ENCODE data around the gene PHLPP1. TPM values are rescaled to one million over a fixed set of nuclear protein-coding genes. Genes with fewer than 3 reads are reported as not detected.

The PHLPP1 gene
- total and polyA plus RNA-seq, 9 of the 15 experiments (the other 6 are each of a cell fraction or from before 2014, with no cell fraction given) = 0.56 to 9.0 (median 4.5) TPM

GRCh38 chr18:62876828-62877227 lies 161.5 kb downstream of the PHLPP1 start:
- DNase-seq (ENCODE audit: extremely low read depth in 1 of 4, low spot score in 3 of 4) = no peak
- Histone ChIP-seq H3K27me3 (ENCODE audit: control insufficient read depth in 2 of 2, insufficient read depth in 2 of 2, low read length in 2 of 2) (no peaks in the 10 kb centered on the region), H3K9me1 (ENCODE audit: control insufficient read depth, insufficient read depth, low read length) (no peaks in the 10 kb centered on the region), H3K4me1 (replicated peaks in 1 of 2; ENCODE audit: control insufficient read depth in 2 of 2, insufficient read depth in 2 of 2, low read length in 2 of 2) (peaks cover 3 to 5% of the 10 kb centered on the region in 2 experiments; a peak in 3 of 5 replicates), H3K4me2 (ENCODE audit: insufficient read depth, low read length) (no peak overlapping the region), H4K20me1 (replicated peaks; ENCODE audit: control insufficient read depth, insufficient read depth, low read length) (no peaks in the 10 kb centered on the region), H3K4me3 (no peak overlapping the region), H3K27ac (ENCODE audit: extremely low read depth, low read depth, low read length) (no peak overlapping the region), H3K36me3 (ENCODE audit: control insufficient read depth, insufficient read depth, low read length) (no peaks in the 10 kb centered on the region), H3K9ac (ENCODE audit: insufficient read depth in 1 of 2, low read depth in 2 of 2, low read length in 2 of 2) (no peak overlapping the region), H2AFZ (ENCODE audit: low read depth, low read length) (no peak overlapping the region), H3K79me2 (ENCODE audit: control insufficient read depth, insufficient read depth, low read length) (no peaks in the 10 kb centered on the region; the same call in 2 of the 3 replicates), H3K9me3 (replicated peaks; ENCODE audit: control insufficient read depth, insufficient read depth, low read depth, low read length) (no peaks in the 10 kb centered on the region)
- ATAC-seq = no peak
- in situ Hi-C loops (cut with MboI) = no loop called here
- intact Hi-C loops (cut with micrococcal nuclease) = no loop called here
- ChIA-PET POLR2A (interaction anchor here (0.7 to 1.6 kb wide), 2 partner anchors 26 to 65 kb away, joined by 3 to 7 read pairs; no protein-coding TSS in a partner anchor), CTCF (ENCODE audit: low intra/inter-chr PET ratio) (no interaction called here)
- 78% methylated on average over 3 of the region's 3 CpGs for WGBS (ENCODE audit: insufficient coverage, low coverage, missing lambda C conversion rate)
- no TSS peak for BruUV-seq (replicated peaks)
- FAIRE-seq = no peak
- TF ChIP-seq ZFPM2 (CRISPR knock-in tag; IDR thresholded peaks at IDR 0.05) (no peak), SIN3B (IDR thresholded peaks at IDR 0.05; ENCODE audit: low read depth) (no peak), LARP7 (IDR thresholded peaks at IDR 0.05) (no peak), GATAD2B (IDR thresholded peaks at IDR 0.05; ENCODE audit: borderline replicate concordance) (no peak), MLX (CRISPR knock-in tag; conservative IDR thresholded peaks at IDR 0.05) (no peak), BHLHE40 (IDR thresholded peaks at IDR 0.05; ENCODE audit: low read length) (no peak), TFAM (CRISPR knock-in tag; conservative IDR thresholded peaks at IDR 0.05) (no peak), NCOA2 (IDR thresholded peaks at IDR 0.05; ENCODE audit: partially characterized antibody in 2 of 2) (no peak), MTA2 (IDR thresholded peaks at IDR 0.05; ENCODE audit: low read depth) (no peak), EP400 (IDR thresholded peaks at IDR 0.05) (no peak), HMBOX1 (IDR thresholded peaks at IDR 0.05) (no peak), RHOXF2B (CRISPR knock-in tag; conservative IDR thresholded peaks at IDR 0.05) (no peak), ZNF764 (CRISPR knock-in tag; IDR thresholded peaks at IDR 0.05; ENCODE audit: low read depth) (no peak), BCLAF1 (IDR thresholded peaks at IDR 0.05; ENCODE audit: borderline replicate concordance in 1 of 2, control insufficient read depth in 1 of 2, low read depth in 2 of 2, low read length in 1 of 2) (no peak), GATAD2A (IDR thresholded peaks at IDR 0.05) (no peak), FOXP4 (CRISPR knock-in tag; IDR thresholded peaks at IDR 0.05; ENCODE audit: borderline replicate concordance) (no peak), KLF6 (CRISPR knock-in tag; IDR thresholded peaks at IDR 0.05; ENCODE audit: borderline replicate concordance) (no peak), SMARCA4 (IDR thresholded peaks at IDR 0.05) (no peak)
